Endothelial cell (in vitro differentiated cells): ENCODE data around the gene STN1. TPM values are rescaled to one million over a fixed set of nuclear protein-coding genes. Genes with fewer than 3 reads are reported as not detected.

Experiments used
- DNase-seq: peaks from one replicate; pipeline ENCODE4 v3.0.0; 2021; ENCODE audit warnings: low spot score
- H3K27ac Mint-ChIP-seq: one replicate; pipeline ENCODE4 v1.8.0; 2021; ENCODE audit warnings: mixed read lengths, inconsistent platforms; ENCODE audit not compliant: unreplicated experiment
- H3K27me3 Mint-ChIP-seq: one replicate; pipeline ENCODE4 v1.8.0; 2021; ENCODE audit warnings: mild to moderate bottlenecking, moderate library complexity, mixed read lengths, inconsistent platforms; ENCODE audit not compliant: unreplicated experiment
- H3K36me3 Mint-ChIP-seq: one replicate; pipeline ENCODE4 v1.8.0; 2021; ENCODE audit warnings: mild to moderate bottlenecking, low read depth, mixed read lengths, inconsistent platforms; ENCODE audit not compliant: unreplicated experiment
- H3K4me1 Mint-ChIP-seq: one replicate; pipeline ENCODE4 v1.8.0; 2021; ENCODE audit warnings: mild to moderate bottlenecking, mixed read lengths, inconsistent platforms; ENCODE audit not compliant: unreplicated experiment
- H3K4me3 Mint-ChIP-seq: one replicate; pipeline ENCODE4 v1.8.0; 2021; ENCODE audit warnings: mild to moderate bottlenecking, mixed read lengths, inconsistent platforms; ENCODE audit not compliant: unreplicated experiment
- H3K9me3 Mint-ChIP-seq: one replicate; pipeline ENCODE4 v1.8.0; 2021; ENCODE audit warnings: mixed read lengths, inconsistent platforms; ENCODE audit not compliant: unreplicated experiment
- CTCF ChIP-seq: fragments of 200-600 bp; sonication (generic); IDR thresholded peaks from one replicate; pipeline ENCODE4 v1.5.0; 2021; ENCODE audit warnings: antibody characterized with exemption; ENCODE audit not compliant: unreplicated experiment
- total RNA-seq: library from RNA; stranded (reverse); fragmentation: NEBNext Ultra II Directional; extraction: Animal tissue kit (Norgen Biotek cat#: 25700); gene quantifications from one replicate; pipeline ENCODE4 v1.2.1, GENCODE V29; 2021; ENCODE audit not compliant: unreplicated experiment

The STN1 gene
- total RNA-seq, 1 donor from 2014 or later = 11.5 TPM

- no peak for DNase-seq
- no peak overlapping the region for H3K4me3 Mint-ChIP-seq
- no peaks in the 10 kb centered on the region for H3K27me3 Mint-ChIP-seq
- peaks cover 12% of the 10 kb centered on the region for H3K36me3 Mint-ChIP-seq
- peaks cover 7% of the 10 kb centered on the region for H3K4me1 Mint-ChIP-seq
- H3K9me3 Mint-ChIP-seq = no peaks in the 10 kb centered on the region
- H3K27ac Mint-ChIP-seq = no peak overlapping the region
- no peak for TF ChIP-seq CTCF
Observed at GRCh38 chr10:103899312-103899711, 18.7 kb downstream of the STN1 start.

GRCh38 chr10:103897241-103897774, 20.7 kb downstream of the STN1 start:
- Mint-ChIP-seq H3K4me3 (no peak overlapping the region), H3K27ac (no peak overlapping the region), H3K4me1 (peaks cover 10% of the 10 kb centered on the region), H3K9me3 (no peaks in the 10 kb centered on the region), H3K36me3 (peaks cover 12% of the 10 kb centered on the region), H3K27me3 (no peaks in the 10 kb centered on the region)
- TF ChIP-seq CTCF = no peak
- no peak for DNase-seq

- Mint-ChIP-seq H3K27ac (no peak overlapping the region), H3K36me3 (peaks cover 12% of the 10 kb centered on the region), H3K4me1 (peaks cover 10% of the 10 kb centered on the region), H3K9me3 (no peaks in the 10 kb centered on the region), H3K4me3 (no peak overlapping the region), H3K27me3 (no peaks in the 10 kb centered on the region)
- no peak for TF ChIP-seq CTCF
- no peak for DNase-seq
Observed at GRCh38 chr10:103896225-103896624, 21.8 kb downstream of the STN1 start.

GRCh38 chr10:103895411-103896186, 22.4 kb downstream of the STN1 start:
- no peaks in the 10 kb centered on the region for H3K9me3 Mint-ChIP-seq
- no peak overlapping the region for H3K4me3 Mint-ChIP-seq
- peaks cover 10% of the 10 kb centered on the region for H3K4me1 Mint-ChIP-seq
- TF ChIP-seq CTCF = no peak
- no peaks in the 10 kb centered on the region for H3K27me3 Mint-ChIP-seq
- no peak overlapping the region for H3K27ac Mint-ChIP-seq
- DNase-seq = no peak
- peaks cover 12% of the 10 kb centered on the region for H3K36me3 Mint-ChIP-seq

GRCh38 chr10:103894441-103894864, 23.5 kb downstream of the STN1 start:
- H3K36me3 Mint-ChIP-seq = peaks cover 8% of the 10 kb centered on the region
- H3K9me3 Mint-ChIP-seq = no peaks in the 10 kb centered on the region
- DNase-seq = no peak
- H3K27me3 Mint-ChIP-seq = no peaks in the 10 kb centered on the region
- H3K4me3 Mint-ChIP-seq = no peak overlapping the region
- H3K4me1 Mint-ChIP-seq = peaks cover 10% of the 10 kb centered on the region
- no peak for TF ChIP-seq CTCF
- H3K27ac Mint-ChIP-seq = peak overlapping the region; percentile 16
